ENCODE data around the gene SF3B2. TPM values are rescaled to one million over a fixed set of nuclear protein-coding genes. Genes with fewer than 3 reads are reported as not detected.
"Not testable (repeated sequence)": the region's sequence is repeated elsewhere in the genome, so short reads cannot be mapped to it uniquely, and the experiment has no call there.

Gene SF3B2
- total and polyA plus RNA-seq, 10 donors, result 77.5 to 195 (median 147) TPM

- TF ChIP-seq POLR2A (IDR thresholded peaks at IDR 0.05) (no peak), CTCF (IDR thresholded peaks at IDR 0.05 in 8 of 11, conservative IDR thresholded peaks at IDR 0.05 in 3 of 11) (no peak), POLR2AphosphoS5 (IDR thresholded peaks at IDR 0.05) (no peak)
- Histone ChIP-seq H3K27me3 (replicated peaks in 1 of 7) (no peaks in the 10 kb centered on the region), H3K4me1 (peaks cover 21 to 81% (median 42%) of the 10 kb centered on the region in 6 donors), H3K36me3 (peaks cover 0 to 5% (median 0%) of the 10 kb centered on the region in 6 donors), H3K9me3 (no peaks in the 10 kb centered on the region), H3K4me3 (no peak overlapping the region), H3K27ac (peak overlapping the region in 2 of 8 donors; percentile 8 to 44)
- WGBS, 5 donors, result 91 to 96% (median 94%) methylated on average over 7 to 9 of the region's 9 CpGs
- intact Hi-C loops (cut with DNase I; ENCODE audit: low total_unique reads), result no loop called here
- DNase-seq, result no peak
These were observed 35.2 kb downstream of the SF3B2 start for GRCh38 chr11:66087148-66087908.

- H3K27ac ChIP-seq, result peak overlapping the region in 1 of 8 donors; percentile 2
- no peak for DNase-seq
- intact Hi-C loops (cut with DNase I; ENCODE audit: low total_unique reads), result no loop called here
- H3K4me3 ChIP-seq, result no peak overlapping the region
- H3K9me3 ChIP-seq, result no peaks in the 10 kb centered on the region
- H3K36me3 ChIP-seq, result peaks cover 0 to 5% (median 0%) of the 10 kb centered on the region in 6 donors
- no peaks in the 10 kb centered on the region for H3K27me3 ChIP-seq (replicated peaks in 1 of 7)
- peaks cover 13 to 63% (median 25%) of the 10 kb centered on the region in 6 donors for H3K4me1 ChIP-seq
- TF ChIP-seq POLR2AphosphoS5 (IDR thresholded peaks at IDR 0.05) (no peak), CTCF (IDR thresholded peaks at IDR 0.05 in 8 of 11, conservative IDR thresholded peaks at IDR 0.05 in 3 of 11) (no peak), POLR2A (IDR thresholded peaks at IDR 0.05) (no peak)
- 79 to 91% (median 86%) methylated on average over 3 of the region's 3 CpGs for WGBS, 5 donors
These were observed 36.9 kb downstream of the SF3B2 start for GRCh38 chr11:66089067-66089466.

- intact Hi-C loops (cut with DNase I; ENCODE audit: low total_unique reads), result no loop called here
These were observed 38.1 kb downstream of the SF3B2 start for GRCh38 chr11:66090288-66090687.

GRCh38 chr11:66092125-66092524 is 40.0 kb downstream of the SF3B2 start:
- H3K27ac ChIP-seq; intact Hi-C loops (cut with DNase I; ENCODE audit: low total_unique reads); DNase-seq; H3K27me3 ChIP-seq (replicated peaks in 1 of 7); H3K36me3 ChIP-seq; H3K4me3 ChIP-seq; H3K9me3 ChIP-seq: not testable (repeated sequence)
- peaks cover 7 to 44% (median 12%) of the 10 kb centered on the region in 6 donors for H3K4me1 ChIP-seq
- 85 to 95% (median 94%) methylated on average over 2 of the region's 2 CpGs for whole genome bisulfite sequencing, 5 donors

More at GRCh38 chr11:66090288-66090687, 38.1 kb downstream of the SF3B2 start:
- Histone ChIP-seq H3K27me3 (replicated peaks in 1 of 7) (no peaks in the 10 kb centered on the region), H3K9me3 (no peaks in the 10 kb centered on the region), H3K4me1 (peaks cover 7 to 51% (median 15%) of the 10 kb centered on the region in 6 donors), H3K27ac (no peak overlapping the region), H3K4me3 (no peak overlapping the region), H3K36me3 (peaks cover 0 to 5% (median 0%) of the 10 kb centered on the region in 6 donors)
- WGBS, 5 donors, result 94 to 99% (median 95%) methylated on average over 4 of the region's 4 CpGs
- no peak for TF ChIP-seq POLR2AphosphoS5 (IDR thresholded peaks at IDR 0.05)
- TF ChIP-seq POLR2A (IDR thresholded peaks at IDR 0.05), result no peak
- no peak for TF ChIP-seq CTCF (IDR thresholded peaks at IDR 0.05 in 8 of 11, conservative IDR thresholded peaks at IDR 0.05 in 3 of 11)
- DNase-seq, result no peak

GRCh38 chr11:66099746-66100145 is 47.6 kb downstream of the SF3B2 start:
- H3K4me3 ChIP-seq; DNase-seq; H3K27me3 ChIP-seq (replicated peaks in 1 of 7); H3K9me3 ChIP-seq; H3K36me3 ChIP-seq; intact Hi-C loops (cut with DNase I; ENCODE audit: low total_unique reads): not testable (repeated sequence)
- Histone ChIP-seq H3K4me1 (peaks cover 25 to 83% (median 45%) of the 10 kb centered on the region in 6 donors), H3K27ac (peak overlapping the region in 6 of 8 donors; percentile 70 to 88 (median 79))
- WGBS, 5 donors, result 64 to 92% (median 81%) methylated on average over 10 of the region's 10 CpGs

Data from spleen (tissue), 11 donors.